Heart left ventricle (tissue), 13 donors: Measurements from ENCODE around the gene TMEM182.

ENCODE experiments used
- CTCF ChIP-seq, 12 donors: fragments of 200-600 bp; sonication (generic) in 4 of 12; IDR thresholded peaks; one replicate each; pipeline versions ENCODE4 v1.5.0 to v1.8.0; 2018 to 2022; ENCODE audit warnings: antibody characterized with exemption in 12 of 12, mild to moderate bottlenecking in 5 of 12
- POLR2A ChIP-seq, 2 donors: fragments of 450-650 bp; IDR thresholded peaks; one replicate each; pipeline ENCODE4 v1.6.1; 2017; ENCODE audit warnings: antibody characterized with exemption in 2 of 2, mild to moderate bottlenecking in 2 of 2, moderate library complexity in 2 of 2
- donor health status: ischemic (EF 13 %, LVEDD 7.1; RV severe dilation, severe dysfunction).
- donor health status: DM: no; HTN: yes; CAD: no.
- donor health status: DM: no; HTN: no; CAD: no.
- donor health status: ischemic (EF 25% LVEDD 6.9; RV normal size, moderate dysfunction).
- donor health status: ischemic (EF 25% LVEDD 5.7; RV mildly dilated, moderate dysfunction).
- donor health status: ischemic (EF 35%, LVEDD 5.7; RV mildly dilated, moderate dysfunction).
- donor health status: nonischemic (EF 11% LVEDD 7.7; RV severe dilation, severe dysfunction).
- donor health status: DM: yes; HTN: yes; CAD: no.
- donor health status: PGD.
- donor health status: ischemic (EF 29% LVEDD 5.4; RV normal size, mild dysfunction).
- donor health status: nonischemic (EF 23%, LVEDD 6.1; RV moderate dilation, normal function).

- no peak for TF ChIP-seq POLR2A (IDR thresholded peaks at IDR 0.05)
- TF ChIP-seq CTCF (IDR thresholded peaks at IDR 0.05) = no peak
Measured at GRCh38 chr2:102809291-102810189, 47.7 kb downstream of the TMEM182 start.
